HG02973 (cell line): ENCODE measurements around the gene CASK.
"Not testable (repeated sequence)": the region's sequence is repeated elsewhere in the genome, so short reads cannot be mapped to it uniquely, and the experiment has no call there.

ENCODE experiments used
- ATAC-seq: cut with Tn5 transposase; IDR thresholded peaks from one replicate; pipeline ENCODE4 v1.9.1; 2021; ENCODE audit warnings: moderate library complexity; ENCODE audit not compliant: unreplicated experiment

CASK gene

DNA sequence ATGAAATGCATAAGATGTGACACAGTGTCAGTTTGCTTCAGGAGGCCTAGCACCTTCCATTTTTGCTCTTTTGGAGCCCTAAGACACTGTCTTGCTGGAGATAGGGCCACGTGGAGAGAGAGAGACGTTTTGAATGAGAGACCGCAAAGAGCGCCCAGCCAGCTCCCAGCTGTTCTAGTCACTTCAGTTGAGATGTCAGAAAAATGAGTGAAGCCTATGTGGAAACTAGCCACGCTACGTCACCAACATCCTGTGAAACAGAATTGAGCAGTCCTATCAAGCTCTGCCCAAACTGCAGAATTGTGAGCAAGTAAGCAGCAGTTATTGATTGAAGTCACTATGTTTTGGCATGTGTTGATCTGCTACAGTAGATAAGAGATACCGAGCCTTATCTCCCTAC, 186.3 kb downstream of the CASK start:
- ATAC-seq: no peak

DNA sequence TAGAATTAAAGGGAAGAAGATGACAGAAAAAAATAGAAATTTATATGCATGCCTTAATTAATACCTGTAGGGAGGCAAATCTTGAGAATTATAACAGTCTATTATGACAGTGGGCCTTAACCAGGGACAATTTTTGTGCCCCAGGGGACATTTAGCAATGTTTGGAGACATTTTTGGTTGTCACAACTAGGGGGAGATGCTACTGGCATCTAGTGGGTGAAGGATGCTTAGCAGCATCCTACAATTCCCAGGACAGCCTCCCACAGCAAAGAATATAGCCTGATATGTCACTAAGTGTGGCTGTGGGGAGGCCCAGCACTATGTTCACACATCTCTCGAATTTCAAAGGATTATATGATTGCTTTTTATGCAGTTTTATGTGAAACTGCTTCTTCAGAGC, 188.8 kb downstream of the CASK start:
- ATAC-seq: no peak

GRCh38 chrX:41733939-41734338, 189.4 kb downstream of the CASK start:
- peak; percentile 96 for ATAC-seq

GRCh38 chrX:41732260-41732659, 191.1 kb downstream of the CASK start:
- ATAC-seq: no peak

- ATAC-seq: no peak
Measured at GRCh38 chrX:41730081-41730480, 193.3 kb downstream of the CASK start.

DNA sequence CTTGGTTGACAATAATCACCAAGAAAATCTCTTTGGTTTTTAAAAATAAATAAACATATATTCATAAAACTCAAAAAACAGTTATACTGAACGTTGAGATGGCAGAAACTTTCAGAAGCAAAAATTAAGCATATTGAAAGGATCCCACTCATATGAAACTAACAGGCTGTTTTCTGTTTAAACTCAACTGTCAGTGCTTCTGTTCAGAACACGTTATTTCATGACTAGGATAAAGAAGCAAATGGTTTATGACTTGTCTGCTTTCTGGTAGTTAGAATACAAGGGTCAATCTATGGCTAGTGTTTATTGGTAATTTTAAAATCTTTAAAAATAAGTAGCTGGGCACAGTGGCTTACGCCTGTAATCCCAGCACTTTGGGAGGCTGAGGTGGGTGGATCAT, 195.2 kb downstream of the CASK start:
- ATAC-seq: no peak

DNA sequence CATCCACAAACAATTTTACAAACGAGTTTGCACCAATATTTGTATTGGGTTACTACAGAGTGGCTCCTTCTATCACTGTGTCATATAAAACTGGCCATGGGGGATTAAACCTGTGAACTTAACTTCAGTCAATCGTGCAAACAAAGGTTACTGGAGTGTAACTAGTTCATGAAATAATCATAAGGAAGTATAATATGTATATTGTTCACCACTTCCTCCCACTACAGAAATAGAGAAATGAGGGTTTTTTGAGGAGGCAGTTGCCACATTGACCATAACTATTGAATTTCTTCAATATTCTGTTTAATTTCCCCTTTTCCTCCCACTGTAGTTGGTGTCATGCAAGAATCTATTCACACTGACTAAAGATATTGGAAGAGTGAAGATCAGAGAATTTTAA, 199.5 kb downstream of the CASK start, which contains the start of gene GPR82:
GPR82 (plus strand) TSS at position 356 of the 400 bp plus-strand sequence. CDS start 2,846 bp downstream, outside the sequence.
- no peak for ATAC-seq

GRCh38 chrX:41722816-41723618, 200.3 kb downstream of the CASK start:
- no peak for ATAC-seq

DNA sequence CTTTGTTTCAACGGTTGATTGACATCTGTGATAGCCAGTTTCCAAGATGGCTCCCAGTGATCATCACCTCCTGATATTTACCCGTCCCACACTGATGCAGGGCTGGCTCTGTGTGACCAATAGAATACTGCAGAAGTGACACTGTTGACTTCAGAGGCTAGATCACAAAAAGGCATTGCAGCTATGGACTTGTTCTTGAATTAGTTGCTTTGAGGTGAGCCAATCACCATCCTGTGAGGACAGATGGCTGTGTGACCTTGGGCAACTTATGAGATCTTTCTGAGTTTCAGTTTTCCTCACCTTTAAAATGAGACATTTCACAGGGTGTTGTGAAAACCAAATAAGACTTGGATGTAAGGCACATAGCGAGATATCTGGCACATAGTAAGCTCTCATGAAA, 201.1 kb downstream of the CASK start:
- no peak for ATAC-seq

DNA sequence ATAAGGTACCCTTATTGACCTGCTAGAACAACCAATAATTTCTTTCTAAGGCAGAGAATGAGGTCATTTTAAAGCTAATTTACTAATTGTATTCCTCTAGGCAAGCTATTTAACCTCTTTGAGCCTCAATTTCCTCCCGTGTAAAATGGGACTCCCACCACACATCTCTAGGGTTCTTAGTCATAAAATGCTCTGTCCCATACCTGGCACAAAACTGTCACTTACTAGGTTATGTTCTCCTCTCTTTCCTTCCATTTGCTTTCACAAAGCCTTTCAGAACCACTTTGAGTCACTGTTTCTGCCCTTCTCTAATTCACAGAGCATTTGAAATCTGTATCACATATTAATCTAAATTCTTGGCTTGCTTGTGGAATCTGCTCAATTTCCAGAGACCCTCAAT, 201.8 kb downstream of the CASK start:
- ATAC-seq: no peak

GRCh38 chrX:41720125-41720779, 203.1 kb downstream of the CASK start:
- ATAC-seq: peak; percentile 87

DNA sequence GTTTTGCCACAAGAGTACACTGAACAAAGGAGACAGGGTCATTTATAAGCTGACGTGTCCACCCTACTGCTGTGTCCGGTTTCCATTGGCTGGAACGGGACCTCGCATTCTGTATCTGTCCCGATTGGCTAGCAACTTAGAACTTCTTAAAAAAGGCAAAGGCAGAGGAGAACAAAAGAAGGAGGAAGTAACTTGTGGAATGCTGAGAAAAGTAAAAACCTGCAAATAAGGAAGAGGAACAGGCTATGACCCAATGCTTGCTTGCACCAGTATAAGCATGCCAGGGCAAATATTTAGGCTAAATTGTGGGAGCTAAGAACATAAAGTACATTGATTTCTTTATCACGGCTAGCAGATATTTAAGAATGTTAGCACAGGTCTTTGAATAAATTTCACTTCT, 203.7 kb downstream of the CASK start:
- not testable (repeated sequence) for ATAC-seq

DNA sequence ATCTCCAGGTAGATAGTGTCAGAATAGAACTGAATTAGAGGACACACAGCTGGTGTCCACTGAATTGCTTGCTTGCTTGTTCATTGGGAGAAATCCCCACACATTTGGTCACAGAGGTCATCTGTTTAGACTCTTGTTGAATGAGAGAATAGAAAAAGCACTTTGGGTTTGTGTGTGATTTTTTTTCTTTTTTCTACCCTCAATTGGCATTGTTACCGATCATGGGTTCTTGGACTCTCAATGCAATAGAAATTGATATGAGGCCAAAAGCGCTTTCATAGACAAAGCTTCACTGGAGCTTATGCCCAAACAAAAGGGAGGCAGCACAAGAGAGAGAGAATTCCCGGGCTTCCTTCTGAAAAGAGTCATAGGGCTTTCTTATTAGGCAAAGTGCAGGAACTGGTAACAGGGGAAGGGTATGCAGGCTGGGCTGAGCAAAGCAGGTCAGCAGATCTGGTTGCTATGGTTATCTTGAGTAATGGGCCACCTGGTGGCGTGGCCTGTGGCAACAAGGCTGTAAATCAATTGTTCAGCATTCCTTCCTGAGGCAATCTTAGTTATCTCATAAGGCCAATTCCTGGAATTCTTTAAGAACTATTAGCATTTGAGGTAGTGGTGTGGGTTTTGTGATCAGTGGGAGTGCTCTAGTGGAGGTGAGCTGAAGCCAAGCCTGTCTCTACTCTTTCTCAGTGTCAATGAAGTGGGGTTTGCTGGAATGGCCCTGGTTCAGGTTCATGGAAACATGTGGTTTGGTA, 204.7 kb downstream of the CASK start:
- ATAC-seq: no peak

GRCh38 chrX:41716767-41717473, 206.4 kb downstream of the CASK start:
- no peak for ATAC-seq

- ATAC-seq: no peak
Measured at GRCh38 chrX:41716222-41716621, 207.1 kb downstream of the CASK start.

- ATAC-seq: no peak
Measured at GRCh38 chrX:41711021-41711667, 212.2 kb downstream of the CASK start.

DNA sequence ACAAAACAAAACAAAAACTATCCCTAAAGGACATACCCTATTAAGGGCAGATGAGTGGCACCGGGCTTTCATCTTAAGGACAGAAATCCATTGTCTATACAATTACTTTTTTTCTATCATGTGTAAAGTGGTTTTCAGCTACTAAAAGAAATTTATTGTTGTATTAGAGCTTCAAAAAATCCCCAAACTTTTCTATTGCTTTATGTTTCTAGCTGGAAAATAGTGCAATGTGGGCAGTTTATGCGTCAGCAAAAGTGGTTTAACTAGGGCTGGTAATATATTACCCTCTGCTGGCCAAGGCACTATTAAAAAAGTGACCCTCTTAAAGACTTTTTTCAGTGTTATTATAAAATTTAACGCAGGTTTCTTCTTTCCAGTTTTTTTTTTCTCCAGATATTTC, 214.9 kb downstream of the CASK start:
- ATAC-seq: no peak

DNA sequence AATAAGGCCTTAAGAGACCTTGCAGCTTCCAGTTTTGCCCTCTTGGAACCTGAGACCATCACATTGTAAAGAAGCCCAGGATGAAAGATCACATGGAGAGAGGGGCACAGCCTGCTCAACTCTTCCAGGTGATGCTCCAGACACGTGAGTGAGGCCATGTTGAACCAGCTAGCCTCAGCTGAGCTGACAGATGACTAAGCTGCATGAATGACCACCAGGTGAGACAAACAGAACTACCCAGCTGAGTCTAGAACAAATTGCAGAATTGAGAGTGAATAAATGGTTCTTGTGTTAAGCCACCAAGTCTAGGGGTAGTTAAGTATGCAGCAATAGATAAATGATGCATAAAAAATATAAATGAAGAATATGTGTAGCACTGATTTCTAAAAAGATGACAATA, 216.1 kb downstream of the CASK start:
- ATAC-seq: no peak

DNA sequence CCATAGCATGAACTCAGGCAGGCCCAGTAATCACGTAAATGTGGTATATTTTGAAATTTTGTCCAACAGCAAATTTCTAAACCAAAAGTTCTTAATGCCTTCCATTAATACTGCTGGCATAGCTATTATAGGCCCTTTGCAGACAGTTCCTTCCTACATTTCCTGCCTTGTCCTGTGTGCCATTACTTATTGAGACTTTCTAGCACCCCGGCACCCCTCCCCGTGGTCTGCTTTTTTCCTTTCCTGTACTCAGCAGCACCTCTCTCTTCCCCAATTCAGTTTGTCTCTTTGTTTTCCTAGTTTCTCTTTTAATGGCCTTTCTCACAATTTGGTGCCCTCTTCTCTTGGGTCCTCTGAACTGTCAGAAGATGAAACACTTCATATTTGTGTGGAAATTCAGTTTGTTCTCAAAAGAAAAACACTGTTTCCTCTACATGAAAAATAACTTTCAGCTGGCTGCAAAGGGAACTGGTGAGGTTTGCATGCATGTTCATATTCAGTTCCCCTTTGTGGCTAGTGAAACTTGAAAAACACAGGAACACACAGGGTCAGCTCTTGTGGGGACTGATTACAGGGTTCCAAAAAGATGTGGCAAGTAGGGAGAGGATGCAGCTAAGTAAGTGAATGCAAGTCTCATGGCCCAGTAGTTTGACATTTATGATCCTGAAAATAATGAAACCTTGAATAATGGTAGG, 217.5 kb downstream of the CASK start:
- peak; percentile 84 for ATAC-seq

GRCh38 chrX:41705042-41705441, 218.3 kb downstream of the CASK start:
- ATAC-seq: no peak
